HUES64 (cell line): Measurements from ENCODE around the gene TARM1.
"Not testable (repeated sequence)": the region's sequence is repeated elsewhere in the genome, so short reads cannot be mapped to it uniquely, and the experiment has no call there.

ENCODE experiments used
- H3K27ac ChIP-seq: 2 replicates; pipeline ENCODE4 v1.7.0; 2013; ENCODE audit warnings: low read depth, low read length, inconsistent platforms
- H3K27me3 ChIP-seq: 2 replicates; pipeline ENCODE4 v1.6.1; 2013; ENCODE audit warnings: mild to moderate bottlenecking, low read length; ENCODE audit not compliant: insufficient read depth
- H3K36me3 ChIP-seq: 2 replicates; pipeline ENCODE4 v1.6.1; 2013; ENCODE audit warnings: mild to moderate bottlenecking, low read length; ENCODE audit not compliant: insufficient read depth
- H3K4me1 ChIP-seq: 2 replicates; pipeline ENCODE4 v1.6.1; 2013; ENCODE audit warnings: mild to moderate bottlenecking, low read length, moderate library complexity; ENCODE audit not compliant: insufficient read depth
- H3K4me3 ChIP-seq: 2 replicates; pipeline ENCODE4 v1.5.1; 2013; ENCODE audit warnings: mild to moderate bottlenecking, low read length, moderate library complexity
- H3K9ac ChIP-seq: 2 replicates; pipeline ENCODE4 v1.6.1; 2013; ENCODE audit warnings: mild to moderate bottlenecking, low read depth, low read length
- H3K9me3 ChIP-seq: 2 replicates; pipeline ENCODE4 v1.6.1; 2013; ENCODE audit warnings: low read depth, low read length; ENCODE audit not compliant: insufficient read depth
- WGBS: fragments of 150-250, 120-280 bp; methylation state at CpG from one replicate; pipeline ENCODE4 v1.1.7; 2013; ENCODE audit warnings: missing lambda C conversion rate; 5-methylcytosine and 5-hydroxymethylcytosine counted together

Gene TARM1

GRCh38 chr19:54114340-54115108 is 33.4 kb upstream of the TARM1 start:
- H3K4me3 ChIP-seq = peak overlapping the region; percentile 64
- H3K27me3 ChIP-seq = no peaks in the 10 kb centered on the region
- H3K36me3 ChIP-seq = peaks cover 44% of the 10 kb centered on the region
- peak overlapping the region; percentile 53 for H3K27ac ChIP-seq
- no peaks in the 10 kb centered on the region for H3K9me3 ChIP-seq
- WGBS = 22% methylated on average over 28 of the region's 28 CpGs
- H3K4me1 ChIP-seq = no peaks in the 10 kb centered on the region
- peak overlapping the region; percentile 76 for H3K9ac ChIP-seq

- Histone ChIP-seq H3K9me3 (no peaks in the 10 kb centered on the region), H3K4me1 (no peaks in the 10 kb centered on the region), H3K27ac (no peak overlapping the region), H3K4me3 (no peak overlapping the region), H3K36me3 (peaks cover 73% of the 10 kb centered on the region), H3K9ac (no peak overlapping the region), H3K27me3 (no peaks in the 10 kb centered on the region)
- WGBS = 90% methylated on average over 6 of the region's 6 CpGs
Observed at GRCh38 chr19:54109651-54110050, 28.5 kb upstream of the TARM1 start.

- Histone ChIP-seq H3K4me3 (no peak overlapping the region), H3K36me3 (peaks cover 71% of the 10 kb centered on the region), H3K4me1 (no peaks in the 10 kb centered on the region), H3K9ac (no peak overlapping the region), H3K9me3 (no peaks in the 10 kb centered on the region), H3K27me3 (no peaks in the 10 kb centered on the region), H3K27ac (no peak overlapping the region)
- WGBS = 96% methylated on average over 6 of the region's 7 CpGs
Observed at GRCh38 chr19:54108496-54108895, 27.3 kb upstream of the TARM1 start.

GRCh38 chr19:54107876-54108490 is 26.8 kb upstream of the TARM1 start:
- WGBS = 89% methylated on average over 20 of the region's 21 CpGs

GRCh38 chr19:54106716-54107115 is 25.6 kb upstream of the TARM1 start:
- Histone ChIP-seq H3K27me3 (no peaks in the 10 kb centered on the region), H3K36me3 (peaks cover 66% of the 10 kb centered on the region), H3K27ac (no peak overlapping the region), H3K9ac (no peak overlapping the region), H3K4me1 (no peaks in the 10 kb centered on the region), H3K4me3 (no peak overlapping the region), H3K9me3 (no peaks in the 10 kb centered on the region)
- 95% methylated on average over 15 of the region's 15 CpGs for WGBS

More at GRCh38 chr19:54107876-54108490, 26.8 kb upstream of the TARM1 start:
- H3K4me3 ChIP-seq = no peak overlapping the region
- H3K36me3 ChIP-seq = peaks cover 66% of the 10 kb centered on the region
- H3K27ac ChIP-seq = no peak overlapping the region
- no peaks in the 10 kb centered on the region for H3K9me3 ChIP-seq
- H3K4me1 ChIP-seq = no peaks in the 10 kb centered on the region
- no peak overlapping the region for H3K9ac ChIP-seq
- no peaks in the 10 kb centered on the region for H3K27me3 ChIP-seq

- Histone ChIP-seq H3K4me1 (no peaks in the 10 kb centered on the region), H3K27me3 (no peaks in the 10 kb centered on the region), H3K9ac (no peak overlapping the region), H3K4me3 (no peak overlapping the region), H3K36me3 (peaks cover 62% of the 10 kb centered on the region), H3K27ac (no peak overlapping the region), H3K9me3 (no peaks in the 10 kb centered on the region)
- WGBS = 90% methylated on average over 10 of the region's 10 CpGs
Observed at GRCh38 chr19:54105796-54106195, 24.6 kb upstream of the TARM1 start.

GRCh38 chr19:54104998-54105715 is 24.0 kb upstream of the TARM1 start:
- H3K9ac ChIP-seq = no peak overlapping the region
- H3K27me3 ChIP-seq = no peaks in the 10 kb centered on the region
- peaks cover 55% of the 10 kb centered on the region for H3K36me3 ChIP-seq
- no peaks in the 10 kb centered on the region for H3K4me1 ChIP-seq
- H3K9me3 ChIP-seq = no peaks in the 10 kb centered on the region
- no peak overlapping the region for H3K4me3 ChIP-seq
- 93% methylated on average over 11 of the region's 11 CpGs for WGBS
- H3K27ac ChIP-seq = no peak overlapping the region

GRCh38 chr19:54102421-54103169 is 21.4 kb upstream of the TARM1 start, which contains the start of gene NDUFA3:
NDUFA3 (plus strand) TSS chr19:54102855; CDS start chr19:54102879, 24 bp downstream.
- Histone ChIP-seq H3K27me3 (no peaks in the 10 kb centered on the region), H3K4me3 (peak within 1 kb of the TSS; percentile 90), H3K9me3 (no peaks in the 10 kb centered on the region), H3K4me1 (no peaks in the 10 kb centered on the region), H3K9ac (peak within 1 kb of the TSS; percentile 81), H3K27ac (peak within 1 kb of the TSS; percentile 49), H3K36me3 (peaks cover 30% of the 10 kb centered on the region)
- WGBS = 6% methylated on average over 54 of the region's 54 CpGs

GRCh38 chr19:54100561-54100960 is 19.4 kb upstream of the TARM1 start, which contains the start of gene OSCAR:
OSCAR (minus strand) TSS chr19:54100803; CDS start chr19:54100792, 11 bp downstream.
- 84% methylated on average over 4 of the region's 5 CpGs for WGBS
- Histone ChIP-seq H3K9ac (no peak within 1 kb of the TSS), H3K9me3 (no peaks in the 10 kb centered on the region), H3K36me3 (peaks cover 10% of the 10 kb centered on the region), H3K4me1 (peaks cover 5% of the 10 kb centered on the region; the same call in 1 of the 2 replicates), H3K27ac (0 out of 2 replicates have a peak within 1 kb of the TSS, but pooled peaks have one; percentile 35), H3K27me3 (peaks cover 15% of the 10 kb centered on the region), H3K4me3 (no peak within 1 kb of the TSS)

GRCh38 chr19:54099903-54100255 is 18.7 kb upstream of the TARM1 start:
- H3K36me3 ChIP-seq, H3K4me3 ChIP-seq, H3K4me1 ChIP-seq, H3K27ac ChIP-seq, H3K9ac ChIP-seq, H3K9me3 ChIP-seq: not testable (repeated sequence)
- peaks cover 22% of the 10 kb centered on the region for H3K27me3 ChIP-seq
- 83% methylated on average over 9 of the region's 9 CpGs for WGBS
